Neural progenitor cell (in vitro differentiated cells): Measurements from ENCODE around the gene PLD5.

Source experiments
- CTCF ChIP-seq: fragments of 200-600 bp; sonication (generic); IDR thresholded peaks from 2 replicates; pipeline ENCODE4 v1.5.1; 2017; ENCODE audit warnings: antibody characterized with exemption, mild to moderate bottlenecking
- EZH2 ChIP-seq: fragments of 200-600 bp; sonication (generic); IDR thresholded peaks from 2 replicates; pipeline ENCODE4 v1.6.1; 2017; ENCODE audit warnings: antibody characterized with exemption, mild to moderate bottlenecking, moderate library complexity
- EZH2phosphoT487 ChIP-seq: fragments of 200-600 bp; sonication (generic); IDR thresholded peaks from 2 replicates; pipeline ENCODE4 v1.6.1; 2017; ENCODE audit warnings: antibody characterized with exemption

- TF ChIP-seq CTCF (no peak), EZH2 (no peak), EZH2phosphoT487 (no peak)
Observed at GRCh38 chr1:242398351-242398750, 126.1 kb downstream of the PLD5 start.
